HFF-Myc (cell line): ENCODE data around the gene TMEM43.

Experiments
- DNase-seq: peaks from one replicate; pipeline ENCODE4 v3.0.0-alpha.2; 2011; ENCODE audit warnings: low read depth; ENCODE audit errors: extremely low read depth
- H3K4me3 ChIP-seq: replicated peaks from 2 replicates; pipeline ENCODE4 v1.5.1; 2011; ENCODE audit warnings: low read depth, mild to moderate bottlenecking, control low read depth, low read length
- CTCF ChIP-seq: IDR thresholded peaks from 2 replicates; pipeline ENCODE4 v1.5.1; 2012; ENCODE audit warnings: mild to moderate bottlenecking, low read depth, low read length, control low read depth; ENCODE audit errors: missing control alignments

TMEM43 gene

GRCh38 chr3:14156201-14156600, 31.3 kb downstream of the TMEM43 start:
- no peak for TF ChIP-seq CTCF
- no peak overlapping the region for H3K4me3 ChIP-seq
- no peak for DNase-seq

- no peak overlapping the region for H3K4me3 ChIP-seq
- no peak for TF ChIP-seq CTCF
- no peak for DNase-seq
Observed at GRCh38 chr3:14156843-14157561, 32.1 kb downstream of the TMEM43 start.

- H3K4me3 ChIP-seq, result no peak overlapping the region
- TF ChIP-seq CTCF, result no peak
- DNase-seq, result no peak
Observed at GRCh38 chr3:14157951-14158350, 33.1 kb downstream of the TMEM43 start.

- DNase-seq, result no peak
- TF ChIP-seq CTCF, result no peak
- H3K4me3 ChIP-seq, result no peak overlapping the region
Observed at GRCh38 chr3:14158370-14158769, 33.5 kb downstream of the TMEM43 start.

GRCh38 chr3:14159426-14159825, 34.6 kb downstream of the TMEM43 start:
- no peak for TF ChIP-seq CTCF
- DNase-seq, result no peak
- no peak overlapping the region for H3K4me3 ChIP-seq

GRCh38 chr3:14161282-14161681, 36.4 kb downstream of the TMEM43 start:
- no peak for DNase-seq
- TF ChIP-seq CTCF, result no peak
- no peak overlapping the region for H3K4me3 ChIP-seq

GRCh38 chr3:14162178-14162577, 37.3 kb downstream of the TMEM43 start:
- no peak for DNase-seq
- no peak overlapping the region for H3K4me3 ChIP-seq
- TF ChIP-seq CTCF, result no peak
